Gastrocnemius medialis (tissue), 4 donors: ENCODE data around the gene GALNT14. TPM values are rescaled to one million over a fixed set of nuclear protein-coding genes. Genes with fewer than 3 reads are reported as not detected.

ENCODE experiments used
- ATAC-seq, 2 donors: fragments of 150-250 bp; one replicate each; pipeline ENCODE4 v1.9.1; 2016
- DNase-seq, 2 donors: peaks; one replicate each; pipeline ENCODE4 v3.0.0-alpha.2; 2019
- H3K27ac ChIP-seq, 4 donors: fragments of 200-600 bp; sonication (generic); 1 replicate in 1 of 4; 2 replicates in 3 of 4; pipeline ENCODE4 v1.5.1; 2016 to 2018; ENCODE audit warnings: mild to moderate bottlenecking in 2 of 4, moderate library complexity in 1 of 4
- H3K27me3 ChIP-seq, 3 donors: fragments of 200-600 bp; sonication (generic) in 2 of 3; 1 replicate in 1 of 3; 2 replicates in 2 of 3; pipeline versions ENCODE4 v1.5.1 to v1.6.0; 2016 to 2019; ENCODE audit warnings: mild to moderate bottlenecking in 1 of 3, moderate library complexity in 1 of 3
- H3K36me3 ChIP-seq, 2 donors: fragments of 200-600 bp; sonication (generic) in 1 of 2; one replicate each; pipeline ENCODE4 v1.5.1; 2017 to 2018
- H3K4me1 ChIP-seq, 2 donors: fragments of 200-600 bp; sonication (generic) in 1 of 2; one replicate each; pipeline ENCODE4 v1.5.1; 2016 to 2017; ENCODE audit warnings: mild to moderate bottlenecking in 2 of 2
- H3K4me3 ChIP-seq, 4 donors: fragments of 200-600 bp; sonication (generic) in 3 of 4; 1 replicate in 1 of 4; 2 replicates in 3 of 4; pipeline ENCODE4 v1.5.1; 2016 to 2019; ENCODE audit warnings: mild to moderate bottlenecking in 2 of 4
- H3K9me3 ChIP-seq, 3 donors: fragments of 200-600 bp; sonication (generic) in 2 of 3; 1 replicate in 1 of 3; 2 replicates in 2 of 3; pipeline ENCODE4 v1.5.1; 2016 to 2019
- CTCF ChIP-seq, 5 experiments: fragments of 450-650 bp in 3 of 5; fragments of 200-600 bp in 2 of 5; sonication (generic) in 2 of 5; IDR thresholded peaks in 4 of 5; conservative IDR thresholded peaks in 1 of 5; 1 replicate in 4 of 5; 2 replicates in 1 of 5; pipeline ENCODE4 v1.5.1; 2016 to 2019; ENCODE audit warnings: antibody characterized with exemption in 5 of 5, mild to moderate bottlenecking in 3 of 5, moderate library complexity in 3 of 5
- POLR2A ChIP-seq, 2 donors: fragments of 450-650 bp; IDR thresholded peaks; one replicate each; pipeline ENCODE4 v1.6.1; 2017; ENCODE audit warnings: antibody characterized with exemption in 2 of 2, mild to moderate bottlenecking in 2 of 2, moderate library complexity in 2 of 2
- in situ Hi-C, 4 donors: fragments of 200-750 bp; cut with MboI; loops; one replicate each; pipeline versions ENCODE4 v1.15.0 to v1.8.0; 2017; ENCODE audit warnings: low sequenced_read_pairs in 4 of 4
- intact Hi-C: fragments of 100-400 bp; cut with DNase I; formaldehyde crosslinking; loops from one replicate; pipeline ENCODE4 v1.15.1; 2023; ENCODE audit warnings: low total_unique reads
- total RNA-seq, 4 donors: library from RNA; depleted of rRNA; stranded (reverse); fragments of >200 nt; gene quantifications; one replicate each; pipeline versions ENCODE4 v1.1.0 to v1.2.3, GENCODE V29; 2016

The GALNT14 gene
- total RNA-seq, 4 donors from 2014 or later: 0.16 TPM; not detected in 3

GRCh38 chr2:30963184-30963583 lies 175.1 kb downstream of the GALNT14 start:
- no peaks in the 10 kb centered on the region for H3K27me3 ChIP-seq
- intact Hi-C loops: no loop called here
- DNase-seq (no peak), ATAC-seq (no peak)
- no peak overlapping the region for H3K27ac ChIP-seq
- in situ Hi-C loops: no loop called here
- no peaks in the 10 kb centered on the region for H3K4me1 ChIP-seq
- no peak overlapping the region for H3K4me3 ChIP-seq
- no peaks in the 10 kb centered on the region for H3K9me3 ChIP-seq
- TF ChIP-seq CTCF (IDR thresholded peaks at IDR 0.05 in 4 of 5, conservative IDR thresholded peaks at IDR 0.05 in 1 of 5): no peak
- no peak for TF ChIP-seq POLR2A (IDR thresholded peaks at IDR 0.05)
- H3K36me3 ChIP-seq: no peaks in the 10 kb centered on the region

GRCh38 chr2:30960213-30960612 lies 178.0 kb downstream of the GALNT14 start:
- Histone ChIP-seq H3K36me3 (no peaks in the 10 kb centered on the region), H3K4me1 (no peaks in the 10 kb centered on the region), H3K9me3 (no peaks in the 10 kb centered on the region), H3K4me3 (no peak overlapping the region), H3K27ac (no peak overlapping the region), H3K27me3 (no peaks in the 10 kb centered on the region)
- ATAC-seq (no peak), DNase-seq (no peak)
- in situ Hi-C loops: no loop called here
- TF ChIP-seq POLR2A (IDR thresholded peaks at IDR 0.05): no peak
- no peak for TF ChIP-seq CTCF (IDR thresholded peaks at IDR 0.05 in 4 of 5, conservative IDR thresholded peaks at IDR 0.05 in 1 of 5)
- intact Hi-C loops: no loop called here

- H3K36me3 ChIP-seq: no peaks in the 10 kb centered on the region
- in situ Hi-C loops (no loop called here), intact Hi-C loops (no loop called here)
- ATAC-seq (no peak), DNase-seq (no peak)
- no peak overlapping the region for H3K4me3 ChIP-seq
- no peaks in the 10 kb centered on the region for H3K4me1 ChIP-seq
- TF ChIP-seq POLR2A (IDR thresholded peaks at IDR 0.05) (no peak), CTCF (IDR thresholded peaks at IDR 0.05 in 4 of 5, conservative IDR thresholded peaks at IDR 0.05 in 1 of 5) (no peak)
- H3K9me3 ChIP-seq: no peaks in the 10 kb centered on the region
- no peaks in the 10 kb centered on the region for H3K27me3 ChIP-seq
- H3K27ac ChIP-seq: no peak overlapping the region
Observed at GRCh38 chr2:30959653-30960052, 178.6 kb downstream of the GALNT14 start.

GRCh38 chr2:30958918-30959265 lies 179.3 kb downstream of the GALNT14 start:
- TF ChIP-seq CTCF (IDR thresholded peaks at IDR 0.05 in 4 of 5, conservative IDR thresholded peaks at IDR 0.05 in 1 of 5) (no peak), POLR2A (IDR thresholded peaks at IDR 0.05) (no peak)
- in situ Hi-C loops: no loop called here
- H3K27ac ChIP-seq: no peak overlapping the region
- ATAC-seq (no peak), DNase-seq (no peak)
- H3K9me3 ChIP-seq: no peaks in the 10 kb centered on the region
- H3K4me3 ChIP-seq: no peak overlapping the region
- no peaks in the 10 kb centered on the region for H3K27me3 ChIP-seq
- no peaks in the 10 kb centered on the region for H3K4me1 ChIP-seq
- H3K36me3 ChIP-seq: no peaks in the 10 kb centered on the region
- intact Hi-C loops: no loop called here

- Histone ChIP-seq H3K4me3 (no peak overlapping the region), H3K9me3 (no peaks in the 10 kb centered on the region), H3K36me3 (no peaks in the 10 kb centered on the region), H3K4me1 (no peaks in the 10 kb centered on the region), H3K27me3 (no peaks in the 10 kb centered on the region), H3K27ac (no peak overlapping the region)
- in situ Hi-C loops: no loop called here
- DNase-seq (no peak), ATAC-seq (no peak)
- no peak for TF ChIP-seq CTCF (IDR thresholded peaks at IDR 0.05 in 4 of 5, conservative IDR thresholded peaks at IDR 0.05 in 1 of 5)
- TF ChIP-seq POLR2A (IDR thresholded peaks at IDR 0.05): no peak
- intact Hi-C loops: no loop called here
Observed at GRCh38 chr2:30958193-30958917, 179.9 kb downstream of the GALNT14 start.
